ENCODE results near the gene MAPKAPK2. TPM values are rescaled to one million over a fixed set of nuclear protein-coding genes. Genes with fewer than 3 reads are reported as not detected.

MAPKAPK2 gene
- total and polyA plus RNA-seq, 2 experiments from 2014 or later = 7.5 to 63.3 TPM

DNA sequence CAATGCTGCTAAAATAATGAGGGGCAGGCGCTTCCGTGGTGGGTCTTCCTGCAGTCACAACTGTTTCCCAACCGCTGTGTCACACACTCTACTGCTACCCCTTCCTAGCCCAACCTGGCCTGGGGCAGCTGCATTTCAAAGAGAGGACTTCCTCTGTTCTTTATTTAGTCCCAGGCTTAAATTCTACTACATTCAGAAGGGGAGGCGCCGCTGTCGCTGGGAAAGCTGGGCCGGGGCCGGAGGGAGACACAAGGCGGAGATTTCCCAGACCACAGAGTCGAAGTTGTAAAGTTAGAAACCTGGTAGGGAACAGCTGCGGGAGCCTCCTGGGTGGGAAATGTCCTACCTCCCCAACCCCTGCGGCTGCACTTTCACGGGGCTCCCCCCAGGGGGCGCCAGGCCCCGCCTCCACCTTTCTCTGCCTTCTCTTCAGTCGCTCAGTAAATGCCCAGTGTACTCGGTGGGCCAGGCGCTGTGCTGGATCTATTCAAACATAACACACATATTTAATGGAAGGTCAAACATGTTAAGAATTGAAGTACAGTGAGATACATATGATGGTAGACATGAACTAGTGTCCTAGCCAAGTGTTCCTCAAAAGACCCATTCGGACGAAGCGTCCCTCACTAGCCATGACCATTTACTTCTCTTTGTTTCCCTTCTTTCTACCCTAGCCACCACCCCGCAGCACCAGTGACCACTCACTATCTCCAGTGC is 26.3 kb upstream of the MAPKAPK2 start:
- Histone ChIP-seq H3K4me2 (ENCODE audit: unreplicated experiment) (no peak overlapping the region), H4K20me1 (ENCODE audit: insufficient read depth) (no peaks in the 10 kb centered on the region), H3K36me3 (ENCODE audit: low read depth) (no peaks in the 10 kb centered on the region), H3F3A (ENCODE audit: insufficient read depth) (peaks cover 18% of the 10 kb centered on the region), H3K9me3 (ENCODE audit: low read depth) (no peaks in the 10 kb centered on the region), H2AFZ (no peak overlapping the region), H3K9me2 (ENCODE audit: insufficient read depth) (no peaks in the 10 kb centered on the region), H3K9ac (no peak overlapping the region), H3K27ac (no peak overlapping the region), H3K4me1 (ENCODE audit: insufficient read depth) (no peaks in the 10 kb centered on the region), H3K79me2 (ENCODE audit: insufficient read depth) (no peaks in the 10 kb centered on the region), H3K4me3 (no peak overlapping the region), H3K27me3 (replicated peaks; ENCODE audit: insufficient read depth) (no peaks in the 10 kb centered on the region; the same call in 1 of the 2 replicates)
- in situ Hi-C loops (cut with MboI) = no loop called here
- TF ChIP-seq EZH2 (IDR thresholded peaks at IDR 0.05; ENCODE audit: insufficient read depth, poor library complexity, severe bottlenecking) = no peak
- no peak for TF ChIP-seq EZH2phosphoT487 (IDR thresholded peaks at IDR 0.05; ENCODE audit: insufficient read depth, low read depth)
- DNase-seq = peak; percentile 43
- WGBS, 2 experiments (ENCODE audit: low coverage in 1 of 2, low lambda C conversion rate in 2 of 2, missing lambda C conversion rate in 2 of 2) = 47 to 49% methylated on average over 22 of the region's 22 CpGs

DNA sequence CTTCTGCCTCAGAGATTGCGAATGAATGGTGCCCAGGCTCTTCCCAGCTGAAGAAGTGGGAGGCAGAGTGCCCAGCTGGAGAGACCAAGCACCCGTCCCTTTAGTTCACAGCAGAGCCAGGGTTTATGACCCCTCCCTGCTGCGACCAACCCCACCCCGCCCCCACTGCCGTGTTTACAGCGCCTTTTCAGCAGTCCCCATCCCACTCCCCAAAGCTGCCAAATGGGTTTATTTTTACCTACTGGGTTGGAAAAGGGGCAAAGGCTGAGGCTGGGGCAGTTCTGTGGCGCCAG is 25.8 kb upstream of the MAPKAPK2 start:
- Histone ChIP-seq H3K9ac (no peak overlapping the region), H2AFZ (no peak overlapping the region), H4K20me1 (ENCODE audit: insufficient read depth) (no peaks in the 10 kb centered on the region), H3K4me2 (ENCODE audit: unreplicated experiment) (no peak overlapping the region), H3K9me2 (ENCODE audit: insufficient read depth) (no peaks in the 10 kb centered on the region), H3K27ac (no peak overlapping the region), H3F3A (ENCODE audit: insufficient read depth) (peaks cover 18% of the 10 kb centered on the region), H3K27me3 (replicated peaks; ENCODE audit: insufficient read depth) (no peaks in the 10 kb centered on the region; the same call in 1 of the 2 replicates), H3K36me3 (ENCODE audit: low read depth) (no peaks in the 10 kb centered on the region), H3K4me3 (no peak overlapping the region), H3K4me1 (ENCODE audit: insufficient read depth) (no peaks in the 10 kb centered on the region), H3K79me2 (ENCODE audit: insufficient read depth) (no peaks in the 10 kb centered on the region), H3K9me3 (ENCODE audit: low read depth) (no peaks in the 10 kb centered on the region)
- in situ Hi-C loops (cut with MboI) = no loop called here
- TF ChIP-seq EZH2 (IDR thresholded peaks at IDR 0.05; ENCODE audit: insufficient read depth, poor library complexity, severe bottlenecking) = no peak
- no peak for TF ChIP-seq EZH2phosphoT487 (IDR thresholded peaks at IDR 0.05; ENCODE audit: insufficient read depth, low read depth)
- 77 to 82% methylated on average over 7 of the region's 7 CpGs for WGBS, 2 experiments (ENCODE audit: low coverage in 1 of 2, low lambda C conversion rate in 2 of 2, missing lambda C conversion rate in 2 of 2)
- no peak for DNase-seq

DNA sequence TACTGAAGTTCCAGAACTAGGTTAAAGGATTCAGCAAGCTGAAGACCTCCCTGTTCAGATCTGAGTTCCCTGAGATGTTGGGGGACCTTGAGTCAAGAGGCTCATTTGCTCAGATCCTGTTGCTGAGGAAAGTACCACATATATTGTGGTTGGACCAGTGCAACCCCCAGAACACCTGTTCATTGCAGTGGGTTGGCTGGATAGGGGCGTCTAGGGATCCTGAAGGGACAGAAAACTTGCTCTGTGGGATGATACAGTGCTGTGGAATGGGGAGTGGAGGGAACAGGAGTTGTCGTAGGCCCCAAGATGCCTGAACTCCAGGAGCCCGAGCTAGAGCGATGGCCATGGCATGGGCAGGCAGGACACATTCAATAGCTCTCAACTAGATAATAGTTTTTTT is 24.6 kb upstream of the MAPKAPK2 start:
- Histone ChIP-seq H4K20me1 (ENCODE audit: insufficient read depth) (no peaks in the 10 kb centered on the region), H3K9me2 (ENCODE audit: insufficient read depth) (no peaks in the 10 kb centered on the region), H3K27me3 (replicated peaks; ENCODE audit: insufficient read depth) (no peaks in the 10 kb centered on the region; the same call in 1 of the 2 replicates), H3K9me3 (ENCODE audit: low read depth) (no peaks in the 10 kb centered on the region), H3K36me3 (ENCODE audit: low read depth) (no peaks in the 10 kb centered on the region), H3K4me2 (ENCODE audit: unreplicated experiment) (no peak overlapping the region), H3F3A (ENCODE audit: insufficient read depth) (peaks cover 11% of the 10 kb centered on the region), H3K9ac (no peak overlapping the region), H3K79me2 (ENCODE audit: insufficient read depth) (no peaks in the 10 kb centered on the region), H3K4me3 (no peak overlapping the region), H3K4me1 (ENCODE audit: insufficient read depth) (no peaks in the 10 kb centered on the region), H3K27ac (no peak overlapping the region), H2AFZ (no peak overlapping the region)
- no peak for DNase-seq
- 87 to 92% methylated on average over 4 of the region's 4 CpGs for WGBS, 2 experiments (ENCODE audit: low coverage in 1 of 2, low lambda C conversion rate in 2 of 2, missing lambda C conversion rate in 2 of 2)
- in situ Hi-C loops (cut with MboI) = no loop called here
- no peak for TF ChIP-seq EZH2 (IDR thresholded peaks at IDR 0.05; ENCODE audit: insufficient read depth, poor library complexity, severe bottlenecking)
- no peak for TF ChIP-seq EZH2phosphoT487 (IDR thresholded peaks at IDR 0.05; ENCODE audit: insufficient read depth, low read depth)

DNA sequence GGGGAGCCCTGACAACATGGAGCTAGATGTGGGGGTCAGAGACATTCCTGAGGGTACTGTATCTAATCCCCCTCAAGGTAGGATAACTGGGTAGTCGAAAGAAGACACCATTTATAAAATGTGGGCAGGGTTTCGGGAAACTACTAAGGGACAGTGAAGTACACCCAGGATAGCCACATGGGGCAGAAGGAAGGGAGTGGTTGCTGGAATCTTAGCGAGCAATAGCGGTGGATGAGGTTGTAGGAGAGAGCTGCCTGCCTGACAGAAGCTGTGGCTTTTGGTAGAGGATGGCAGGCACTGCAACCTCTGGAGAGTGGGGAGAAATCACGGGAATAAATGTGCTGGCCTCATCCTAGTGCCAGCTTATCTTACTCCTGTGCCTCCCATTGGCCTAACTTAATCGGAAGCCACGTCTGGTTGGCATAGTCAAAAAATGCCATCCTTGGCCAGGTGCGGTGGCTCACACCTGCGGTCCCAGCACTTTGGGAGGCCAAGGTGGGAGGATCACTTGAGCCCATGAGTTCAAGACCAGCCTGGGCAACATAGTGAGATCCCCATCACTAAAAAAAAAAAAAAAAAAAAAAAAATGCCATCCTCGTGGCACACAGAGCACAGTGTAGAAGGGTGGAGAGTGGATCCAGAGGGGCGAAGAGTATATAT is 23.4 kb upstream of the MAPKAPK2 start:
- WGBS, 2 experiments (ENCODE audit: low coverage in 1 of 2, low lambda C conversion rate in 2 of 2, missing lambda C conversion rate in 2 of 2) = 87 to 91% methylated on average over 11 of the region's 11 CpGs
- Histone ChIP-seq H3K9ac (no peak overlapping the region), H3K9me3 (ENCODE audit: low read depth) (no peaks in the 10 kb centered on the region), H3K36me3 (ENCODE audit: low read depth) (no peaks in the 10 kb centered on the region), H3K4me2 (ENCODE audit: unreplicated experiment) (no peak overlapping the region), H3F3A (ENCODE audit: insufficient read depth) (peaks cover 11% of the 10 kb centered on the region), H3K9me2 (ENCODE audit: insufficient read depth) (no peaks in the 10 kb centered on the region), H3K27ac (no peak overlapping the region), H3K27me3 (replicated peaks; ENCODE audit: insufficient read depth) (no peaks in the 10 kb centered on the region; the same call in 1 of the 2 replicates), H3K4me3 (no peak overlapping the region), H4K20me1 (ENCODE audit: insufficient read depth) (no peaks in the 10 kb centered on the region), H3K4me1 (ENCODE audit: insufficient read depth) (no peaks in the 10 kb centered on the region), H2AFZ (no peak overlapping the region), H3K79me2 (ENCODE audit: insufficient read depth) (no peaks in the 10 kb centered on the region)
- no peak for DNase-seq
- TF ChIP-seq EZH2phosphoT487 (IDR thresholded peaks at IDR 0.05; ENCODE audit: insufficient read depth, low read depth) = no peak
- TF ChIP-seq EZH2 (IDR thresholded peaks at IDR 0.05; ENCODE audit: insufficient read depth, poor library complexity, severe bottlenecking) = no peak
- in situ Hi-C loops (cut with MboI) = no loop called here

Measured in GM23248 (cell line).